ENCODE measurements around the gene FBL. TPM values are rescaled to one million over a fixed set of nuclear protein-coding genes. Genes with fewer than 3 reads are reported as not detected.
A peak's percentile ranks its signal among the peaks of the same experiment; 100 is the strongest.

The FBL gene
- total and polyA plus RNA-seq, 9 donors: 218 to 532 (median 378) TPM

DNA sequence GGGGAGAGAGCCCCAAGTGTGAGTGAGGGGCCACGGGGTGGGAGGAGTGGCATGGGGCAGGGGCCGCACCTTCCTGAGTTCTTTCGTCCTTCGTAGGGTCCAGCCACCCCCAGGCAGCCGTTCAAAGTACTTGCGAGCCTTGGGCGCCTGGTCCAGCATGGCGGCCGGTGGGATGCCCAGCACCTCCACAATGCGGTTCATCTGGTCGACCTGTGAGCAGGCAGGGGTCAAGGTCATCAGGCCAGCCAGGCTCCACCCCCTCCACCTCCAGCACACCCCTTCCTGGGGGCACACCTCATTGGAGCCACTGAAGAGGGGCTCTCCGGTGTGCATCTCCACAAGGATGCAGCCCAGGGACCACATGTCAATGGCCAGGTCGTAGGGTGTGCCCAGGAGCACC lies 19.0 kb downstream of the FBL start:
- intact Hi-C loops (cut with DNase I): no loop called here
- 80 to 83% (median 81%) methylated on average over 13 of the region's 13 CpGs for WGBS, 3 donors
- H3K36me3 ChIP-seq: no peaks in the 10 kb centered on the region

GRCh38 chr19:39826311-39826945 lies 19.8 kb downstream of the FBL start:
- no peaks in the 10 kb centered on the region for H3K27me3 ChIP-seq
- H3K27ac ChIP-seq: no peak overlapping the region
- H3K4me3 ChIP-seq: no peak overlapping the region
- WGBS, 3 donors: 85 to 89% (median 87%) methylated on average over 30 to 35 of the region's 35 CpGs
- no peaks in the 10 kb centered on the region for H3K36me3 ChIP-seq
- DNase-seq: no peak
- peaks cover 4% of the 10 kb centered on the region for H3K4me1 ChIP-seq (ENCODE audit: insufficient read depth)
- no peaks in the 10 kb centered on the region for H3K9me3 ChIP-seq
- intact Hi-C loops (cut with DNase I): no loop called here
- TF ChIP-seq EP300 (IDR thresholded peaks at IDR 0.05) (no peak), POLR2A (IDR thresholded peaks at IDR 0.05) (no peak)
- TF ChIP-seq, protein P1, sequence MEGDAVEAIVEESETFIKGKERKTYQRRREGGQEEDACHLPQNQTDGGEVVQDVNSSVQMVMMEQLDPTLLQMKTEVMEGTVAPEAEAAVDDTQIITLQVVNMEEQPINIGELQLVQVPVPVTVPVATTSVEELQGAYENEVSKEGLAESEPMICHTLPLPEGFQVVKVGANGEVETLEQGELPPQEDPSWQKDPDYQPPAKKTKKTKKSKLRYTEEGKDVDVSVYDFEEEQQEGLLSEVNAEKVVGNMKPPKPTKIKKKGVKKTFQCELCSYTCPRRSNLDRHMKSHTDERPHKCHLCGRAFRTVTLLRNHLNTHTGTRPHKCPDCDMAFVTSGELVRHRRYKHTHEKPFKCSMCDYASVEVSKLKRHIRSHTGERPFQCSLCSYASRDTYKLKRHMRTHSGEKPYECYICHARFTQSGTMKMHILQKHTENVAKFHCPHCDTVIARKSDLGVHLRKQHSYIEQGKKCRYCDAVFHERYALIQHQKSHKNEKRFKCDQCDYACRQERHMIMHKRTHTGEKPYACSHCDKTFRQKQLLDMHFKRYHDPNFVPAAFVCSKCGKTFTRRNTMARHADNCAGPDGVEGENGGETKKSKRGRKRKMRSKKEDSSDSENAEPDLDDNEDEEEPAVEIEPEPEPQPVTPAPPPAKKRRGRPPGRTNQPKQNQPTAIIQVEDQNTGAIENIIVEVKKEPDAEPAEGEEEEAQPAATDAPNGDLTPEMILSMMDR (IDR thresholded peaks at IDR 0.05): no peak

More for the DNA sequence above, 19.0 kb downstream of the FBL start:
- H3K9me3 ChIP-seq: no peaks in the 10 kb centered on the region
- H3K4me3 ChIP-seq: no peak overlapping the region
- no peak for TF ChIP-seq POLR2A (IDR thresholded peaks at IDR 0.05)
- TF ChIP-seq EP300 (IDR thresholded peaks at IDR 0.05): no peak
- TF ChIP-seq, protein P1 (IDR thresholded peaks at IDR 0.05): no peak
- H3K4me1 ChIP-seq (ENCODE audit: insufficient read depth): peaks cover 4% of the 10 kb centered on the region
- no peaks in the 10 kb centered on the region for H3K27me3 ChIP-seq
- no peak for DNase-seq
- H3K27ac ChIP-seq: no peak overlapping the region

GRCh38 chr19:39825531-39826076 lies 20.6 kb downstream of the FBL start:
- Histone ChIP-seq H3K4me1 (ENCODE audit: insufficient read depth) (peaks cover 4% of the 10 kb centered on the region), H3K27me3 (no peaks in the 10 kb centered on the region), H3K27ac (no peak overlapping the region), H3K4me3 (no peak overlapping the region), H3K36me3 (no peaks in the 10 kb centered on the region), H3K9me3 (no peaks in the 10 kb centered on the region)
- DNase-seq: peak in 3 of 5 donors; percentile 43 to 53 (median 44)
- TF ChIP-seq EP300 (IDR thresholded peaks at IDR 0.05): no peak
- TF ChIP-seq, protein P1 (IDR thresholded peaks at IDR 0.05): no peak
- TF ChIP-seq POLR2A (IDR thresholded peaks at IDR 0.05): no peak
- intact Hi-C loops (cut with DNase I): no loop called here
- 71 to 77% (median 75%) methylated on average over 14 to 17 of the region's 17 CpGs for WGBS, 3 donors

GRCh38 chr19:39825093-39825463 lies 21.1 kb downstream of the FBL start:
- intact Hi-C loops (cut with DNase I): no loop called here
- Histone ChIP-seq H3K4me3 (no peak overlapping the region), H3K27me3 (no peaks in the 10 kb centered on the region), H3K9me3 (no peaks in the 10 kb centered on the region), H3K36me3 (no peaks in the 10 kb centered on the region), H3K4me1 (ENCODE audit: insufficient read depth) (peaks cover 4% of the 10 kb centered on the region), H3K27ac (peak overlapping the region in 1 of 2 donors; percentile 61)
- WGBS, 3 donors: 67 to 70% (median 69%) methylated on average over 8 to 11 of the region's 11 CpGs
- DNase-seq: peak in 2 of 5 donors; percentile 43 to 49
- TF ChIP-seq POLR2A (IDR thresholded peaks at IDR 0.05) (no peak), EP300 (IDR thresholded peaks at IDR 0.05) (no peak)
- TF ChIP-seq, protein P1 (IDR thresholded peaks at IDR 0.05): no peak

Data from ovary (tissue), 9 donors.